HuH-7.5 (cell line): ENCODE data around the gene HMG20B.
"Not testable (repeated sequence)": the region's sequence is repeated elsewhere in the genome, so short reads cannot be mapped to it uniquely, and the experiment has no call there.

Source experiments
- DNase-seq: peaks from one replicate; pipeline ENCODE4 v3.0.0; 2011; ENCODE audit warnings: low spot score

Gene HMG20B

DNA sequence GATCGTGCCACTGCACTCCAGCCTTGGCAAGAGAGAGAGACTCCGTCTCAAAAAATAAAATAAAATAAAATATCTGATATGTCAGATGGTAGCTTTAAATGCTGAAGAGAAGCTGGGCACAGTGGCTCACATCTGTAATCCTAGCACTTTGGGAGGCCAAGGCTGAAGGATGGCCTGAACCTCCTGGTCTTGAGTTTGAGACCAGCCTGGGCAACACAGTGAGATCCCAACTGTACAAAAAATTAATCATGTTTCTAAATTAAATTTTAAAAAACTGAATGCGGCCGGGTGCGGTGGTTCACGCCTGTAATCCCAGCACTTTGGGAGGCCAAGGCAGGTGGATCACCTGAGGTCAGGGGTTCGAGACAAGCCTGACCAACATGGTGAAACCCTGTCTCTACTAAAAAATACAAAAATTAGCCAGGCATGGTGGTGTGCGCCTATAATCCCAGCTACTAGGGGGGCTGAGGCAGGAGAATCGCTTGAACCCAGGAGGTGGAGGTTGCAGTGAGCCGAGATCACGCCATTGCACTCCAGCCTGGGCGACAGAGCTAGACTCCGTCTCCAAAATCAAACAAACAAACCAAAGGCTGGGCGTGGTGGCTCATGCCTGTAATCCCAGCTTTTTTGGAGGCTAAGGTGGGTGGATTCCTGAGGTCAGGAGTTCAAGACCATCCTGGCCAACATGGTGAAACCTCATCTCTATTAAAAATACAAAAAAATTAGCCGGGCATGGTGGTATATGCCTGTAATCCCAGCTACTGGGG is 11.5 kb downstream of the HMG20B start:
- not testable (repeated sequence) for DNase-seq

DNA sequence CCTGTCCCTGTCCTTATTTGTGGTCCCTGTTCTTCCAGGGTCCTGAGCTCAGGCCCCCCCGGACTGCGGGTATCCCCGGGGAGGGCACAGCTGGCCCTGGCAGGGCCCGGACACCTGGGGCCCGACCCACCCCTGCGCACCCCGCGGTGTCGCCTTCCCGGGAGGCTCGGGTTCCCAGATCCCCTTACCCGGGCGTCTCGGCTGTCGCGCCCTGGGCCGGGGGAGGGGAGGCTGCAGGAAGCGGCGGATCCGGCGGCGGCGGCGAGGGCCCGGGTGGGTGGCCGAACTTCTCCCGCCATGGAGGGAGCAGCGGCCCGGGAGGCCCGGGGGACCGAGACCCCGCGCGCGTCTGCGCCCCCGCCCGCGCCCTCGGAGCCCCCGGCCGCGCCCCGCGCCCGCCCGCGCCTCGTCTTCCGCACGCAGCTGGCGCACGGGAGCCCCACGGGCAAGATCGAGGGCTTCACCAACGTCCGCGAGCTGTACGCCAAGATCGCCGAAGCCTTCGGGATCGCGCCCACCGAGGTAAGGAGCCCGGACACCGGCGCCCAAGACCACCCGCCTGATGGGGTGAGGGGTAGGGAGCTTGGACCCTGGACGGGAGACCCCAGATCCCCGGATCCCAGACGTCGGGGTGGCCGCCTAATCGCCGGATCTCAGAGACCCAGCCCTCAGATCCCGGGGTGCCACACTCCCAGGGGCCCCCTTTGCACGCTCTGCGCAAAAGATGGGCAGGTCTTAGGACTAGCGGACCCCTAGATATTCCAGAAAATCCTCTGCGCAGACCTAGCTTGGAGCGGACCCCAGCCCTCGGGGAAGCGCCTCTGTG is 12.8 kb downstream of the HMG20B start, which contains the start of gene GIPC3:
TSS of gene GIPC3 (plus strand) at position 178 of the 826 bp plus-strand sequence. CDS start at position 298, 120 bp downstream.
- DNase-seq: no peak

DNA sequence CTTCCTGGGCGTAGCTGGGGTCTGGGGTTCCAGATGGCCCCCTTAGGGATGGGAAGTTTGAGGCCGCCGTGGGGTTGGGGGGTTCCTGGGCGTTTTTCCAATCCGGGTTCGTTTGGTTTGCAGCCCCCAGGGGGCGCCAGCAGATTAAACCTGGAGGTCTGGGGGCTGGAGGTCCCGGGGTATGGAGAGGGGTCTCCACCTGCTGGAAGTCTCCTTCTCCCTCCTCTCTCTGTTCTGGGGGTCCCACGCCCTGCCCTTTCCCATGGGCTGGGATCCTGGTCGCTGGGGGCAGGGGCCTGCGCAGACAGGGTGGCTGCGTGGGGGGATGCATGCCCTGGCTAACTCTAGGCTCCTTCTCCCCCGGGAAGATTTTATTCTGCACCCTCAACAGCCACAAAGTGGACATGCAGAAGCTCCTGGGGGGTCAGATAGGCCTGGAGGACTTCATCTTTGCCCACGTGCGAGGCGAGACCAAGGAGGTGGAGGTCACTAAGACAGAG is 13.4 kb downstream of the HMG20B start:
- no peak for DNase-seq

DNA sequence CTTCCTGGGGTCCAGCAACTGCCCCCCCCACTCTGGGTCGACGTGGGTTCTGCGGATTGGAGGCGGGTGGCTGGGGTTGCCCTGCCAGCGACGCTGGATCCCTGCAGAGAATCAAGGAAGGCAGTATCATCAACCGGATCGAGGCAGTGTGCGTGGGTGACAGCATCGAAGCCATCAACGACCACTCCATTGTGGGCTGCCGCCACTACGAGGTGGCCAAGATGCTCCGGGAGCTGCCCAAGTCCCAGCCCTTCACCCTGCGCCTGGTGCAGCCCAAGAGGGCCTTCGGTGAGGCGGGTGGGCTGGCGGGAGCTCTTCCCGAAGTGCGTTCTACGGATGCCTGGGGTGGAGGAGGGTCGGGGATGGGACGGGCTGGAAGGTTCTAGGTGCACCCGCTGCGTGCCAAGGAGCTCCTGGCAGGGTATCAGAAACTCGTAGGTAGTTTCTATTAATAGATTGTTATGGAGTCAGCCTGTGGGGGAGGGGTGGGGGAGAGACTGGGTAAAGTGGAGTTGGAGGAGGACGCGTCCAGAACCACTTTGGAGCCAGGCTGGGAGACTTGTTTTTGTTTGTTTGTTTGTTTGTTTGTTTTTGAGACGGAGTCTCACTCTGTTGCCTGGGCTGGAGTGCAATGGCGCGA is 14.1 kb downstream of the HMG20B start:
- no peak for DNase-seq

DNA sequence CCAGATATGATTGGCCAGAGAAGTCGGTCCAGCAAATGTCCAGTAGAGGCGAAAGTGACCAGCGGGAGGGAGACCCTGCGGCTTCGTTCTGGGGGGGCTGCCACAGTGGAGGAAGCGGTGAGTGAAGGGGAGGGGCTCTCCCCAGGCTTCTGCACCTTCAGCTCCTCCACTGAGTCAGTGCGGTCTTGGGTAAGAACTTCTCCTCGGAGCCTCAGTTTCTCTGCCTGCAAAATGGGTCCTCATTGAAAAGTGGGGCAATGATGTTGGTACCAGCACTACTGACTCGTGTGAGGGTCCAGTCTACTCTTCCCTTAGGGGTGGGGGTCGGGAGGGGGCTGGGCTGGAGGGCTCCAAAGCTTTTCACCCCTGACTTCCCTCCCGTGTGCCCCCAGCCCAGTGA is 16.7 kb downstream of the HMG20B start:
- no peak for DNase-seq

DNA sequence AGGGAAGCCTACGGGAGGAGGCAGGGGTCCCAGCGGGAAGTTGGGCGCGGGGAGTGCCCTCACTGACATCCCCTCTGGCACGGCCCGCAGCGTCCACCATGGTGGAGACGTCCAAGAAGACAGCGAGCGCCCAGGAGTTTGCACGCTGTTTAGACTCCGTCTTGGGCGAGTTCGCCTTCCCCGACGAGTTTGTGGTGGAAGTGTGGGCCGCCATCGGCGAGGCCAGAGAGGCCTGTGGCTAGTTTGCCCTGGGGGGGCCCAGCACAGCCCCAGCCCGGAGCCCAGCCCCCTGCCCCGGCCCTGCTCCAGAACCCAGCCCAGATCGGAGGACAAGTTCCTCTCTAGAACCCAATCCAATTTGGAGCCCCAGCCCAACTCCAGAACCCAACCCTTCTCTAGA is 17.2 kb downstream of the HMG20B start:
- DNase-seq: no peak

DNA sequence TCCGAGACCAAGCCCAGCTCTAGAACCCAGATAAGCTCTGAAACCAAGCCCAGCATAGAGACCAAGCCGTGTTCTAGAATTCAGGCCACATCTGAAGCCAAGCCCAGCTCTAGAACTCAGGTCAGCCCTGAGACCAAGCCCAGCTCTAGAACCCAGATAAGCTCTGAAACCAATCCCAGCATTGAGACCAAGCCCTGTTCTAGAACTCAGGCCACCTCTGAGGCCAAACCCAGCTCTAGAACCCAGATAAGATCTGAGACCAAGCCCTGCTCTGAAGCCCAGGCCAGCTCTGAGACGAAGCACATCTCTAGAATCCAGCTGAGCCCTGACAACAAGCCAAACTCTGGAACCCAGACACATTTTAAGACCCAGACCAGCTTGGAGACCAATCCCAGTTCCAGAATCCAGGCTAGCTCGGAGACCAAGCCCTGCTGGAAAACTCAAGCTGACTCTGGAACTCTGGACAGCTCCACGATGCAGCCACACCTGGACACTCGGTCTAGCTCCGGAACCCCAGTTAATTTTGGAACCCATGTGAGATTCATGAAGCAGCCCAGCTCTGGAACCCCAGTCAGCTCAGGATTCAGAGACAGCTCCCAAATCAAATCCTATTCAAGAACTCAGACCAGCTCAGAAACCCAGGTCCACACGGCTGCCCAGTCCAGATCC is 18.4 kb downstream of the HMG20B start:
- no peak for DNase-seq

DNA sequence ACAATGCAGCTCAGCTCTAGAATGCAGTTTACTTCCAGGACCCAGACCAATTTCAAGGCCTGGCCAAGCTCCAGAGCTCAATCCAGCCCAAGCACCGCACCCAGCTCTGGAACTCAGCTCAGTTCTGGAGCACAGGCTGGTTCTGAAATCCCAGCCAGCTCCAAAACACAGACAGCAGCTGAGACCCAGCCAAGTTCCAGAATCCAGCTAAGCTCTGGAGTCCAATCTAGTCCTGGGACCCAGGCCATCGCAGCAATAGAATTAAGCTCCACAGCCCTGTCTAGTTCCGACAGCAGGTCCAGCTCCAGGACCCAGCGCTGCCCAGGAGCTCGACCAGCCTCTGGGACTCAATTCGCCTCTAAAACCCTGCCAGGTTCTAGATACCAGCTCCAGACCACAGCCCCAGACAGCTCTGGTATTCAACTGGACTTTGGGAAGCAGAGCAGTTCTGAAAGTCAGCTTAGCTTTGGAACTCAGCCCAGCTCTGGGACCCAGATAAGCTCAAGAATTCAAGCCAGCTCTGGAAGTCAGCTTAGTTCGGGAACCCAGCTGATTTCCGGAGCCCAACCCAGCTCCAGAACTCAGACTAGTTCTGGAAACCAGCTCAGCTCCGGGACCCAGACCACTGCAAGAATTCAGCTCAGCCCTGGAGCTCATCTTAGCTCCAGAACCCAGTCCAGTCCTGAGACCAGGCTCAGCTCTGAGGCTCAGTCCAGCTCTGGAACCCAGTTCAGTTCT is 19.3 kb downstream of the HMG20B start:
- no peak for DNase-seq

DNA sequence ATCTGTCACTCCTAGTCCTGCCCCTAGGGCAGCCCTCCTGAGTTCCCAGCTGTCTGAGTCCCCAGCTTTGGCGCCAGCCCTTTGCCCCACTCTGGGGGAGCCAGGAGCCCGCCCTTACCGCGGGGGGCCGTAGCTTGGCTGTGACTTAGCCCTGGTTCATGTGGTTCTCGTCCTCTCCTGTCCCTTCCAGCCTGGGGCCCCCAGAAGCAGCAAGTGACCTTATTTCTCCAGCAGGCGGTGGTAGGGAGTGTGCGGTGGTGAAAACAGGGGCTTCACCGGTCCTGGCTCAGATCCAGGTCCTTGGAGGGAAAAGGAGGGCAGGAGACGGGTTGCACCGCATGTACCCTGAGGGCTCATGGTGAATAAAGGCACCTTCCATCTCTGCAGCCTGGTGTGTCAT is 20.4 kb downstream of the HMG20B start:
- no peak for DNase-seq

DNA sequence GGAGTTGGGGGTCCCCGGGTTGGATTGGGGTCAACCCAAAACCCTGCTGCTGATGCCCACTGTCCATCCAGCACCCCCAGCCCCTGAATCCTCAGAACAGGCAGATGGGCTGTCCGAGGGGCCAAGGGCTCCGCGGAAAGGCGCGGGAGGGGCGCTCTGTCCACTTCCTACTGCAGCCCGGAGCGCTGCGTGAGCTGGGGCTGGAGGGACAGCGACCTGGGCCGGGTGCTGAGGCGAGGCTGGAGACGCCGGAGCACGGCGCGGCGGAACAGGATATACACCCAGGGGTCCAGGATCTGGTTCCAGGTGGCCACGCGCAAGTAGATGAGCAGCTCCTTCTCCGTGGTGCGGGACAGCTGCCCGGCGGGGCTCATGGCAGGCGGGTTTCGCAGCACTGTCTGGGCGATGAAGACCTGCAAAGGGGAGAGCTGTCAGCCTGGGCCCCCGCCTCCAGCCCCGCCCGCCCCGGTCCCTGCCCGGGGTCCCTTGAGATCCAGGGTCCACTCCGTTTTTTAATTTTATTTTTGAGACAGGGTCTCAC is 22.8 kb downstream of the HMG20B start:
- no peak for DNase-seq

DNA sequence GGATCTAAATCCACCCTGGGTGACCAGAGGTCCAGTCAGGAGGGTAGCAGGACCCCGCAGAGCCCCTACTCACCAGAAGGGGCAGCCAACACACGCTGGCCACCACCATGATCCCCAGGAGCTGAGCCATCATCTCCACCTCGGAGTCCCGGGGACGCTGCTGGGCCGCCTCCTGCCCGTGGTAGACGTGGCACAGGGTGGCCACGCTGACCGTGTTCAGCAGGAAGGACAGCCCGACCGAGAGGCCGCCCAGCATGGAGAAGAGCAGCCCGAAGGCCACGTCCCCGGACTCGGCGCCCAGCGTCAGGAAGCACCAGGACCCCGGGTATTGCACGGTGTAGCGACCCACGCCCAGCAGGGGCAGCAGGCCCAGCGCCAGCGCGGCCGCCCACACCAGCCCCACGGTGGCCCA is 27.0 kb downstream of the HMG20B start:
- DNase-seq: peak; percentile 95

DNA sequence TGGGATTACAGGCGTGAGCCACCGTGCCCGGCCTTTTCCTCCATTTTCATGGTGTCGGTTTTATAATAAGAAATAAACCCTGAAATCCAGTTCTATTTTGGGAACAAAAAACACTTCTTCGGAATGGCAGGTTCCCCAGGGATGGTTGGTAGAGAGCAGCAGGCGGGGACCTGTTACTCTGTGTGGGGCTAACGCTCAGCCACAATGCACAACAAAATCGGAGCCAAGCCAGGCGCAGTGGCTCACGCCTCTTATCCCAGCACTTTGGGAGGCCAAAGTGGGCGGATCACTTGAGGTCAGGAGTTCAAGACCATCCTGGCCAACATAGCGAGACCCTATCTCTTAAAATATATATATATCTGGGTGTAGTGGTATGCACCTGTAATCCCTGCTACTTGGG is 28.3 kb downstream of the HMG20B start:
- DNase-seq: no peak

DNA sequence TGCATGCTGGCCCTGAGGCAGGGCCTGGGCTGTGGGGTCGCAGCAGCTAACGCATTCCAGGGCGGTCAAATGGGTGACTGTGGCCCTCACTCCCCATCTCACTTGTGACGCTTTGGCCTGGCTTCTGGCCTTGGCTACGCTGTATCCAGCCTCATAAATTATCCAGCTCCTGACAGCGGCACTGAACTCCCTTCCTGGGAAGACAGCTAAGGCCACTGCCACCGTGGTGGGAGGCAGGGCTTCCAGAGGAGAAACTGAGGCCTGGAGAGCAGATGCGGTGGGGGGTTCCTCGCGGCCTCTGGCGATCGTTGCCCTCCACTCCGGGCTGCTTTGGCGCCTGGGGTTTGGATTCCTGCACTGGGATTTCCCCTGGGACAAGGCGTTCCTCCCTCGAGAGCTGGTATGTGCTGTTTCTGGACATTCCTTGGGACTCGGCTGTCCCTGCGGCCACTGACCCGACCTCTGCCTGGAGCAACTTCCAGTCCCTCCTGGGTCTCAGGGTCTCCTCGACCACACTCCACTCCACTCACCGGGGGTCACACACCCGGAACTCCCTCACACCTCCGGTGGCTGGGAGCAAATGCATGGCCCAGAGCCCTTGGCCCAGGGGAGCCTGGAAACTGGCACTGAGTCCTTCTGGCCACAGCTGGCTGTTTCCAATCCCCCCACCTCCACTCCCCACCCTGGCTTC is 30.5 kb downstream of the HMG20B start:
- DNase-seq: no peak

DNA sequence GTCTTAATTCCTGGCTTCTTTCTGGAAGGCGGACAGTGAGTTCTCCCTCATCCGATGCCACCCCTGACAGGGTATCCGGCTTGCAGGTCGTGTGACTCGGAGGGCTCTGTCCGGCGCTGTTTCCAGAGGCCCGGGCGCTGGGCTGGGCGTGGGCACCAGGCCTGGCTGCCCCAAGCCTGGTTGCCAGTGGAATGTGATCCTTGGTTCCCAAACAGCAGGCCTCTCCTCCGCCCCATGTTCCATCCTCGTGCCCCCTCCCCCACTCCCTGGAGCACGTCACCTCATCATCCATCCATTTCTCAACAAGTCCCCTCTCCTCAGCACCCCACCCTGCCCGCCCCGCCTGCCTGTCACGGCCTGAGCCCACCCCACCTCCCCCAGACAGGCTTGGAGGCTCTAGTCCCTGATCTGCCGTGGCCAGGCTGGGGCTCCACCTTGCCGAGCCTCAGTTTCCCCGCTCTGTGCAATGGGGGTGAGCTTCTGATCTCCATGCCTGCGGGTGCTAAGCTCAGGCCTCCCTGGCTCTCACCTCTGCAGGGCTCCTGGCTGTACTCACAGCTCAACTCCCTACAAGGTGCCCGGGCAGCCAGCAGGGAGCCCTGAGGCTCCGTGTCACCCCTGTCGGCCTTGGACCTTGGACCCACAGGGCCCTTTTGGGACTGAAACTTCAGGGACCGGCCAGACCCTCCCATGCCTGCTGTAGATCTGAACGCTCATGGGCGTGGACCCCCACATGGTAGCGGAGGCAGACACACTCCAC is 31.7 kb downstream of the HMG20B start:
- DNase-seq: no peak

DNA sequence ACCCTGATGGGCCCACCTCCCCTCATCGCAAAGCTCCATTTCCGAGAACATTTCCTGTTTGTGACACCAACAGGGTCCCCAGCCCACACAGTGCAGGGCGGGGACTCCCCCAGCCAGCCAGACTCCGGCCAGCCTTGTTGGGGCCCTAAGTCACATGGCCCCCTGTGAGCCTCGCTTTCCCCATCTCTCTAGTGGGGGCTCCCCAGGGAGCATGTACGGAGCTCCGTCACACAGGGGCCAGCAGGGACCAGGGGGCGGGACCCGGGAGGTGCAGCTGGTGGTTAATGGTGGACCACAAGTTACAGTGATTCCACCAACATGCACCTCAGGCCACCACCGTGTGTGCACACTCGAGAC is 32.2 kb downstream of the HMG20B start:
- no peak for DNase-seq

DNA sequence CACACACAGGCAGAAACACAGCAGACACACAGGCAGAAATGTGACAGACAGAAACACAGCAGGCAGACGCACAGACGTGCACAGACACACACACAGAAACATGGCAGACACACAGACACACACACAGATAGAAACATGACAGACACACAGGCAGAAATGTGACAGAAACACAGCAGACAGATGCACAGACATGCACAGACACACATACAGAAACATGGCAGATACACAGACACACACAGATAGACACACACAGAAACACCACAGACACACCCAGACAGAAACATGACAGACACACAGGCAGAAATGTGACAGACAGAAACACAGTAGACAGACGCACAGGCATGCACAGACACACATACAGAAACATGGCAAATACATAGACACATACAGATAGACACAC is 32.6 kb downstream of the HMG20B start:
- DNase-seq: no peak

DNA sequence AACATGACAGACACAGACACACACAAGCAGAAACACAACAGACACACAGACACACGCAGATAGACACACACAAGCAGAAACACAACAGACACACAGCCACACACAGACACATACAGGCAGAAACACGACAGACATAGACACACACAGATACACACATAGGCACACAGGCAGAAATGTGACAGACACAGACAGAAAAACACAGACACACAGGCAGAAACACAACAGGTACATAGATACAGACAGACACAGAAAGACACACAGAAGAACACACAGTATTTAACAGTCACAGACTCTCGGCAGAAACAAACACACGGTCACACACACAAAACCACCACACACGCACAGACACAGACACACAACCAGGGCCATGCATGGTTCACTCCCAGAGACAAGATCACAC is 33.0 kb downstream of the HMG20B start:
- DNase-seq: no peak

DNA sequence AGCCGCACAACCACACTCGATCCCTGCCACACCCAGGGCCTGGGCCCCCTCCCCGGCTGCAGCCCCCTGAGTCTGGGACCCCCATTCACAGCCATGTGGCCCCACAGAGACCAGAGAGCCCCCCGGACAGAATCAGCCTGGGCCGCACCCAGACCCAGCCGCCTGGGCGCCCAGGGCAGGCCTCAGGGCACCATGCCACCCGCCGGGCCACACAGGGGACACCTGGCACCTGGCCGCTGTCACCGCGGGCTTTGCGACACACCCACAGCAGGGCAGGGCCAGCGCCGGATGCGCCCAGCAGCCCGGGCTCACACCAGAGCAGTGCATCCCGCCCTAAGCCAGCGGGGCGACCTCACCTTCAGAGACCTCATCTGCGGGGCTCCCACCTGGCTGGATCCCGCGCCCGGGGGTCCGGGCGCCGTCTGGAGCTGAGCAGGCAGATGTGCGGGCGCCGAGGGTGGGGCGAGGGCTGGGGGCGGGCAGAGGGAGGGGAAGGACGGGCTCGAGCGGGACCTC is 33.5 kb downstream of the HMG20B start:
- no peak for DNase-seq

DNA sequence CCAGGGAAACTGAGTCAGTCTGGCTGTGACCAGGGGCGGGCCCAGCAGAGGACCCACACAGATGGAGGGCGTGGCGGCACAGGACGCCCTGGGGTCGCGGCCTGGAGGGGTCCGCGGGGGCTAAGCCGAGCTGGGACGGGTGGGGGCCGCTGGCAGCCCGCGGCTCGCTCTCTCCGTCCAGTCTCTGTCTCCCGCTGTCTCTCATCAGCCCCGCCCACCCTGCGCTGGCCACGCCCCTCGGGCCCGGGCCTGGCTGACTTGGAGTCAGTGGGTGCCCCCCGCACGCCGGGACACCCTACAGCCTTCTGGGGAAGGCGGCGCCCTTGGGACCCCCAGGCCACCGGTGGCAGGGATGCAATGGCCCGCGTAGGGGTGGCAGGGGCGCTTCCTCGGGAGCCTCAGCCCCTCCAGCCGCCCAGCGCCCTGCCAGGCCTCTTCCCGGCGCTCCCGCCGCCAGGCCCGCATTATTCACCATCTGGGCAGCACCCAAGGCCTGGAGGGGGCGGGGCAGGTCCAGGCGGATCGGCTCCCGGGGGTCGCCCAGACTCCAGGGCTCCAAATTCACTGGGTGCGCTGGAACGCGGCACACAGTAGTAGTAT is 34.0 kb downstream of the HMG20B start, which contains the start of gene TBXA2R:
TSS of gene TBXA2R (minus strand) at position 186 of the 600 bp plus-strand sequence. CDS start 6,241 bp downstream, outside the sequence.
- DNase-seq: peak; percentile 80
